HTERT RPE-1 (cell line): Measurements from ENCODE around the gene MCRIP2.

Experiments used
- in situ Hi-C: fragments of 300-500 bp; cut with MboI; formaldehyde crosslinking; loops from 4 replicates; pipeline ENCODE4 v1.14.3; 2020; ENCODE audit warnings: low sequenced_read_pairs

MCRIP2 gene

GRCh38 chr16:695355-696089 is 53.9 kb downstream of the MCRIP2 start:
- in situ Hi-C loops, result no loop called here
